Inflammatory macrophage treated with lipopolysaccharide for 1 hour (primary cell): ENCODE results near the gene ABCA2.
A peak's percentile ranks its signal among the peaks of the same experiment; 100 is the strongest.

Source experiments
- DNase-seq, 2 donors: peaks; one replicate each; pipeline ENCODE4 v3.0.0-alpha.2; 2020 to 2022

Gene ABCA2

DNA sequence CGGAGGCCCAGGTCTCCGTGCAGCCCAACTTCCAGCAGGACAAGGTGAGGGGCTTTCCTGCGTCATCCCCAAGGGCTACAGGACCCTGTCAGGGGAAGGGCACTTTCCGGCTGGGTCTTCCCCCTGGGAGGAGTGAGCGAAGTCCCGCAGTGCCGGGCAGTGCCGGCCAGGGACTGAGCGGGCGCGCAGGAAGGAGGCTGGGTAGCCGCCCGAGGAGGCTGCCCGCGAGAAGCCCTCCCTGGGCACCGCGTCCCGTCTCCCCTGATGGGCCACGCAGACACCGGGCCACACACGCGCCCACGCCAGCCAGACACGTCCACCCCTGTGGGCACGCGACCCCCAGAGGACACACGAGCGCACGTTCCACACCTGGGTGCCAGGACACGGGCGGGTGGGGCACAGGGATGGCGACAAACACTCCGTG is 50.4 kb downstream of the ABCA2 start:
- no peak for DNase-seq

DNA sequence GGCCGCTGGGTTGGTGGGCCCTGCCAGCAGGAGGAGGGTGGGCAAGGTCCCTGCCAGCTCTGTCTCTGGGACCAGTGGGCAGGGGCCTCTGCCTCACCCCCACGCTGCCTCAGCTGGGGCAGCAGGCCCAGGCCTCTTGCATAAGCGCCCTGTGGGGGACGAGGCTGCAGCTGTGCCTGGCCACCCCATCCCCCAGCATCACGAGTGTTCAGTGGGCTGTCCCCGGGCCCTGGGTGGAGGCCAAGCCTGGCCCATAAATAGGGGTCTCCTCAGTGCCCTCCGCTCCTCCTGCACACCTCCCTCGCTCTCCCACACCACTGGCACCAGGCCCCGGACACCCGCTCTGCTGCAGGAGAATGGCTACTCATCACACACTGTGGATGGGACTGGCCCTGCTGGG is 50.8 kb downstream of the ABCA2 start, which contains the start of gene PTGDS:
TSS of gene PTGDS (plus strand) at position 282 of the 400 bp plus-strand sequence. CDS start at position 357, 75 bp downstream.
- no peak for DNase-seq

DNA sequence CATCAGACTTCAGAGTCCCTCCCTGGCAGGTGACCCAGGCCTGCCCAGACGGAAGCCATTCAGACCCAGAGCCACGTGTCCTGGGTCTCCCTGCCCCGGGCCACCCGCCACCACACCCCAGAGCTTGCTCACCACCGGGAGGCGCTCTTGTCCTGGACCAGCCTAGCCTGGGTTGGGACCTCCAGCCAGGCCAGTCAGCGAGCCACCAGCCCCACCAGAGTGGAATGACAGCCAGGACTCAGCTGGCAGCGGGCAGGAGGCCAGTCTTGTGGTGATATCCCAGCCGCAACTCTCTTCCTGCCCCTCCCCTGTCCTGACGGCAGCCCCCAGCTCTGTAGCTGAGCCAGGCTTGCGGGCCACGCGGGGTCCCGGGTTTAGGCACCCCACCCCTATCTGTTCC is 52.4 kb downstream of the ABCA2 start:
- DNase-seq, result peak in 1 of 2 donors; percentile 20

DNA sequence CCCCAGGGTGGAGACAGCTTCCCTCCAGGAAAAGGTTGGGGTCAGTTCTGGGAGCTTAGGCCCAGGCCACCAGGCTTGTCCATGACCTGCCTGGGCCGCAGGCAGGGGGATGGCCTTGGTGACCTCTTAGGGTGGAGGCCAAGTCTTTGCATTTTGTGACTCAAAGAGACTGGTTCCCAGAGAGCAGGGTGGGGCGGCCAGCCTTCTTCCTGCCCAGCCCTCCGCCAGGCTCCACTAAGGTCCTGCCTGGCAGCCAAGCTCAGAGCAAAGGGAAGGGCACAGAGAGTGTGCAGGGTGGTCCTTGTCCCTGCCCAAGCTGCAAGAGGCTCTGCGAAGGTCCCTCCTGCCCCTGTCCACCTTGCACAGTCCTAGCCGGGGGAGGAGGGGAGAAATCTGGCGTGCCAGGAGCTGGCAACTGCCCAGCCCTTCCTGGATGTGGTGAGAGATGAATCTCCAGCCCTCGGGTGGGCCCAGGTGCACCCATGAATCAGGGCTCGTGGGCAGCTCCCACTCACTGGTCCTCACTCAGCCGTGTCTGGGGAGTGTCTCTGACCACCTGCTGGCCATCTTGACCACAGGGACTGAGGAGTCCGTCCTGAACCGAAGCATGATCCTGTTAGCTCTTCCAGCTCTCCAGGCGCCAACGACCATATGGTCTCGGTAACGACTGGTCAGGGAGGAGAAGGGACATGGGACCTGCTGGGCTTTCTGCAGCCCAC is 53.1 kb downstream of the ABCA2 start:
- DNase-seq, result peak in 1 of 2 donors; percentile 26

DNA sequence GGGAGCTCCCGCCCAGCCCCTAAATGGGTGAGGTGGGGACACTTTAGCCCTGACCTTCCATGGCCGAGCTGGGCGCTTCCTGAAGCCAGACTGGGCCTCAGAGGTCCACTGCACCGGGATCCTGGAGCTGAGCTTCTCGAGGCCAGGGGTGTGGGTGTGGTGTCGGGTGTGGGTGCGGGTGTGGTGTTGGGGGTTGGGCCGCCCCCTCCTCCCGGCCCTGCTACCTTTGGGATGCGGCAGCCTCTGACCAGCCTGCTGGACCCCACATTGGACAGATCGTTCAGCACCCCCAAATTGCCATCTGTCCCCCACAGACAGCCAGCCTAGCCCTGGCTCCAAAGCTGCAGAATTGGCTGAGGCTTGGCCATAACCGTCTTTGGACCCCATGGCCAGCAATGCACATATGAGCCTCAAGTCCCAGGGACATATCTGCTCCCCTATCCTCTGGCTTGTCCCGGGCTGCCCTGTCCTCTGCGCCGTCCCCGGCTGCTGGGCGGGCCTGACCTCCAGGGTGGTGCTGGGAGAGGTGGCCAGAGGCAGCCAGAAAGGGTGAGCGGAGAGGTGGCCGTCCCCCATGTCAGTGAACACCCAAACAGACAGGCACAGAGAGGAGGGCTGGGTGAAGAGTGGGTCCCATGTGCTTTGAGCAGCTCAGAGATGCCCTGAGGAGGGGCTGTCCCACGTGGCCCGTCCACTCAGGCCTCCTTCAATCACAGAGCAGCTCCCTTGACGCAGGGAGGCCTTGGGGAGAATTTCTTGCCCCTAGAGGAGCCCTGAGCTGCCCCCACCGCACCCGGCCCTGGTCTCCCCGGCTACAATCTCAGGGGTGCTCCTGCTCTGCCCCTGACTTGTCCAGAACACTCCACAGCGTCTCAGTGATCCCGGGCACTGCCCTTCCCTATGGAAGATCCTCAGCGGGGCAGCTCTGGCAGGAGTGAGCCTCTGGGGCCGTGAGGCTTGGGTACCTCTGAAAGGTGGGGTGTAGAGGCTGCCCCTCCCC is 54.1 kb downstream of the ABCA2 start:
- no peak for DNase-seq

DNA sequence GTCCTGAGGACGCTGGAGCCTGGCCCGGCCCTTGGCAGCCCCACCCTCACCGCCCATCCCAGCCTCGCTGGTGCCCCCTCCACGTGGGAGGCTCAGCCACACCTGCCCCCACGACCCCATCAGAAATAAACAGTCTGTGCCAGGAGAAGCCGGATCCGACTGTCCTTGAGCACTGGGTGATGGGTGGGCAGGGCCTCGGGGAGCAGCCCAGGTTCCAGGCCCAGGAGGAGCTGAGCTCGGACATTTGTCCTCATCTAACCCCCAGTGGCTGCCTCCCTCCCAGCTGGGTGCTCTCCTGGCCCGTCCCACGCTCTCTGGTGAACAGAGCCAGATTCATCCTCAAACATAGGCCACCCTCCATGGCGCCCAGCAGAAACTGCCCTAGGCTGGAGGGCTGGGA is 55.3 kb downstream of the ABCA2 start:
- no peak for DNase-seq

DNA sequence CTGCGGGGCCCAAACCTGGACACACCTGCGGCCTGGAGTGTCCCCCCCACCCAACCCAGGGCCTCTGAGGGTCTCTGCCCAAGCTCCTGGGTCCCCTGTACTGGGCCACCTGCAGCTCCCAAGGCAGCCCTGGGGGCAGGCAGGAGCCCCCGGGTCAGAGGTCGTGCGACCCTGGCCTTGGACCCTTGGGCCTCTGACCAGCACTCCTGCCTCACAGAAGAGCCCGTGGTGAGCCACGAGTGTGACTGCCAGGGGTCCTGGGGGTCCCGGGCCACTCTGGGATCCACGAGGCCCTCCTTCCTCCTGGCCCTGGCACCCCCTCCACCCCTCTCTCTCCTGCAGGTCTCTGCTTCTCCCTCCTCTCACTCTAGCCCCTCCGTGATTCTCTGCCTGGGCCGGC is 55.7 kb downstream of the ABCA2 start:
- DNase-seq, result no peak

DNA sequence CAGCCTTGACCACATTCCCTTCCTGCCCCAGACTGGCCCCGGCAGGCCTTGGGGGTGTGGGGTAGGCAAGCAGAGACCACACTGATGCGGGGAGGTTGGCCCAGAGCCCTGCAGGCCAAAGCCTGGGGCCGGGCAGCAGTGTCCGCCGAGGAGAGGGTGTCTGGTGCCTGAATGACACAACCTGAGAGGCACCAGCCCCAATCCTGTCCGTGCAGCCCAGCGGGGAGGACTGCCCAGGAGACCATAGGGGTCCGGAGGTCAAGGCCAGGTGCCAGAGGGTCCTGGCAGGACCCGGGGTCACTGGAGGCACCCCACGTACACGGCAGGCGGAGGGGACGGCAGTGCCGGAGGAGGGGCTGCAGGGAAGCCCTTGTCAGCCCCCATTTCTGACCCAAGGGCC is 56.3 kb downstream of the ABCA2 start:
- no peak for DNase-seq

DNA sequence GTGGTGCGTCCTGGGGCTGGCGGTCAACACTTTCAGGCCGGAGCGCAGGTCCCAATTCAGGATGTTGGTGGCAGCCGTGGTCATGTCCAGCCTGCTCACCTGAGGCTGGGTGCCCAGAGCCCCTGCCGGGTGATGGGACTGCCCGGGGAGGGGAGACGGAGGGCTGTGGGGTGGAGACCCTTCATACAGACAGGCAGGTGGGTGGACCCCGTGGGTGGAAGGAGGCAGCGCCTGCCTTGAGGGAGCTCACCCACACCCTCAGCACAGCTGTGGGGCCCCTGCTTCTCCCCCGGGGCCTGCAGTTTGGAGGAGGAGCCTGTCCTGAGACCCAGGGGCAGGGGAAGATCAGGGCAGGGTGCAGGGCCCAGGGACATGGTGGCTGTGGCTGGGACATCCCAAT is 57.7 kb downstream of the ABCA2 start:
- no peak for DNase-seq

DNA sequence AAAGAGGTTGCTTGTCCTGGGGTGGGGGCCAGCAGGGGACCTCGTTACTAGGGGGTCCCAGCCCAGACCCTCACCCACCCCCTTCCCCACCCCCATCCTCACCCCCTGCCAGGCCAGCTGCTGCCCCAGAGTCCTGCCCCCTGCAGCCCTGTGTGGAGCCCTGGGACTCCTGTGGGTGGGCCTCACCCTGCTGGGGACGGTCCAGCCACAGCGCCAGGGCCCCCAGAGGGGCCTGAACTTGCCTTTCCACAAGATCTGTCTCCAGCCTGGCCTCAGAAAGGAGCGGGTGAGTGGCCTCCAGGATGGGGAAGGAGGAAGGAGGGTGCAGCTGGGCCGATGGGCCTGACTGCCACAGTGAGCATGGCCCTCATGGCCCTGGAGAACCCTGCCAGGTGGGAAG is 58.3 kb downstream of the ABCA2 start:
- DNase-seq, result no peak

DNA sequence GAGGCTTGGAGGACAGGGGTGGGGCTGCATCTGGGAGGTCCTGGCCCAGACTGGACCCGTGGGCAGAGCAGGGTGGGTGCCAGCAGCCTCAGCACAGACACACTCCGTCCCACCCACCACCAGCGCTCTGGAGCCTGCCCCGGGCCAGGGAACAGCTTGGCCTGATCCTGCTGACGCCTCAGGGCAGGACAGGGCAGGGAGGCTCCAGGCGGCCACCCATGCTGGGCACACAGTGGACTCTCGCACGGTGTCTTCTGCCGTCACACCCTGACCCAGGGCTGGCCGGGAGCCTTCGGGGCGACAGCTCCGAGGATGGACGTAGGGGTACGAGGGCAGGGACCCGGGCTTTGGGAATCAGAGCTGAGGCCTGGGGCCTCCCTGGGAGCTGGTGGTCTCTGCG is 58.9 kb downstream of the ABCA2 start:
- no peak for DNase-seq

DNA sequence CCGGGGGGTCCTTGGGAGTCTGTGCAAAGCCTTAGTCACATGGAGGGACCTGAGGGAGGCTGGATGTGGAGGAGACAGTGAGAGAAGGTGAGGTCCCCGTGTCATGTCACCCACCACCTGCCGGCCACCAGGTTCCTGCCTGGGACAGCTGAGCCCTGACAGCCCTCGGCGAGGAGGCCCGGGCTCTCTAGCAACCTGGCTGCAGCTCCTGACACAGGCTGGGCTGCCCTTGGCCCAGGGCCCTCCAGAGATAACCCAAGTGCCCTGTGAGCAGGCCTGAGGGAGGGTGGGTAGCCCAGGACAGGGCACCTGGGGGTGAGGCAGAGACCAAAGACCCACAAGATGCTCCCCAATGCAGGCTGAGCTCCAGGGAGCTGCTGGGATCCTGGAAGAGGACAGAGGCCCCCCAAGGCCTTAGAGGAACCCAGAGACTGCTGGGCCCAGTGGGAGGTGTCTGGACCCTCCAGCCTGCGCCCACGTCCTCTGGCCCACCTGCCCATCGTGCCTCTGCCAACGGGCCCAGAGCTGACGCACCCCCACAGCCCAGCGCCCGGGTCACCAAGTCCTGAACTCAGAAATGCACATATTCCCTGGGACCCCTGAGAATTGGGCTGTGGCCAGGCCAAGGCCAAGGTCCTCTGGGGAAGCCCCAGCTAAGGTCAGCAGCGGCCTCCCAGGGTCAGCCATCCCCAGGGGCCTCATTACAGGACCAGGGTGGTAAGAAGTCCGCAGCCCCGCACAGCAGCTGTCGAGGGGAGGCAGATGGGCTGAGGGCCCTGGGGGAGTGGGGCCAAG is 59.5 kb downstream of the ABCA2 start:
- DNase-seq, result no peak

DNA sequence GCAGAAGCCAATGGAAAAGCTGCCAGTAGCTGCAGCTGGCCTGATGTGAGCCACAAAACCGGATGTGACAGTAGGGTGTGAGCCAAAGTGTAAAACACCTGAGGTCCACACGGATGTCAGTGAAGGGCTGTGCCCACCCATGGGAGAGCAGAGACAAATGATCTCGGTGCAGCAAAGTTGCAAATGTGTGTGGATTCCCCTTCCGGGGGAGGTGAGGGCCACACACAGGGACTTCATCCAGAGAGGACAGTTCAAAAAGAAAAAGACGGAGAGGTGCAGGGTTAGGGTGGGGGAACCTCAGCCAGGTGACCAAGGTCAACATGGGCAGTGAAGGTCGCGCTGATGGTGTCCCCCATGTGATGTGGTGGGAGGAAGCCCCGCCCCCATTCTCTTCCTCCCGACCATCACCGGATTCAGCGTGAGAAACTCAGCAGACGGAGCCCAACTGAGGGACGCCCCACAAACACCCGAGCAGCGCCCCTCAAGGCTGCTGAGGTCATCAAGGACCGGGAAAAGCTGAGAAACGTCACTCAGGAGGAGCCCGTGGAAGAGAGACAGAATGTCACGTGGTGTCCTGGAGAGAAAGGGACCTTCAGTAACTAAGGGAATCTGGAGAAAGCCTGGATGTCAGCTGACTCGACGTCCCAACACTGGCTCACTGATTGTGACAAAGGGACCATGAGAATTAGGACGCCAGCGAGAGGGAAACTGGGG is 62.1 kb downstream of the ABCA2 start:
- peak; percentile 49 to 71 for DNase-seq

DNA sequence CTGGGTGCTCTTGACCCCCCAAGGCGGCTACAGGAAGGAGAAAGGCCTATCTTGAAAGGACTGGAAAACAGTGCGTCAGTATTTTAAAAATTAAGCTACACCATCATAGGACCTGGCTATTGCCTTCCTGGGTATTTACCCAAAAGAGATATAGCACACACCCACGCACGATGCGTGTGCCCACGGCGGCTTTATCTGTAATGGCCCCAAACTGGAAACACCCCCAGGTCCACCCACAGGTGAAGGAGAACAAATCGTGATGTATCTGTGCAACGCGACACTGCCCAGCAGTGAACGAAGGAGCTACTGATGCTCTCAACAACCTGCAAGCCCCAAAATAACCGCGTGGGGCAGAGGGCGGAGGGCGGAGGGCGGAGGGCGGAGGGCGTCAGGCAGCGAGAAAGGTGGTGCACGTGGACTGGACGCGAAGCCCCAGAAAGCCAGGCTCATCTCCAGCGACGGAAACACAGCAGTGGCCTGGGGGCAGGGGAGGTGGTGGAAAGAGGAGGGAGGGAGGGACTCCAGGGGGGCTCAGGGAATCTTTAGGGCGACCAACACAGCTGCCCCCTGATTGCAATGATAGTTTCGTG is 63.1 kb downstream of the ABCA2 start:
- DNase-seq, result no peak

DNA sequence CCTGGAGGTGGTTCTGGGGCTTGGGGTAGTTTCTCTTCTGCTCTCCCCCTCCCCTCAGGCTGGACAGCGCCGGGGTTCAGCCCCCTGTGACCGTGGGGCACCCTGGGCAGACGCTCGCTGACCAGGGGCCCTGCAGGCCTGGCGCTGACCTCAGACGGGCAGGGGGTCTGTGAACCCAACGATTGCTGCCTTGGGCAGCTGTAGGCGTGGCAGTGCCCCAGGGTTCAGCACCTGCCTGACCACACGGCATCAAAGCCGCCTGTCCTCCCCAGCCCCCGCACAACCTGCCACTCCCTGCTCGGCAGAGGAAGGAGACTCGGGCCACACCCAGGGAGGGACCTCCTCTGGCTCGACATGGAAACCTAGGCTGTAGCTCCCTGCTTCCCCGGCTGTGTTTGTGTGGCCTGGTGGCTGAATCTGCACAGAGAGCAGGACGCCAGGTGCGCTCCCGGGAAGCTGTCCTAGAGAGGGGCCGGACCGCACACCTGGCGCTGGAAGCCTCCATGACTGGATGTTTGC is 63.8 kb downstream of the ABCA2 start:
- DNase-seq, result no peak

DNA sequence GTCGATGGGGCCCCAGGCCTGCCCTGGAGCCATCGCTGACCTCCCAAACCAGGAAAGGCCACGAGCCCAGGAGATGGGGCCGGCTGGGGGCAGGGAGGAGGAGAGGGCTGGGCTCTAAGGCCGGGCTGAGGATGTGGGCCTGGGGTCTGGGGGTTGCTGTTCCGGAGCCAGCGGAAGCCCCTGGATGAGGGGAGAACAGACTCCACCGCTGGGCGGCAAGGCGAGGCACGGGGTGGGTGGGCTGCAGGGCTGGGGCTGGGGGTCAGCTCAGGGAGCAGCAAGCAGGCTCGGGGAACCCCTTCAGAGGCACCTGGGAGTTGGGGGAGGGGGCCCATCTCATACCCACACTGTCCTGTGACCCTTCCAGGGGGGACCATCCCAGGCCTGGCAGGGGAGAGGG is 64.3 kb downstream of the ABCA2 start:
- DNase-seq, result no peak

DNA sequence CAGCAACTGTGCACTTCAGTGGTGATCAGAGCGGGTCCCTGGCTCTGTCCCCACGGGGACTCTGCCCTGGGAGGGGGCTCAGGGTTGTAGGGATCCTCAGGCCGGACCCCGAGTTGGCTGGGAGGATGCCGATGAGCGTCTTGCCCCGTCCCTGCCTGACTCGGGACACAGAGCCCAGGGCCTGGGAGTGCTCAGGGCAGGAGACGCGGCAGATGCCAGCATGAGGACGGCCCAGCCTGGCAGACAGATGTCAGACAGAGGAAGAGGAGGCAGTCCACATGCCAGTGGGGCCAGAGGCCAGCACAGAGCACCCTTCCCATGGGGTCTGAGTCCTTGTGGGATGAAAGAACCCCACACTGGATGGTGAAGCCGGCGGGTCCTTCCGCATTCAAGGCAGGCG is 64.7 kb downstream of the ABCA2 start:
- no peak for DNase-seq

DNA sequence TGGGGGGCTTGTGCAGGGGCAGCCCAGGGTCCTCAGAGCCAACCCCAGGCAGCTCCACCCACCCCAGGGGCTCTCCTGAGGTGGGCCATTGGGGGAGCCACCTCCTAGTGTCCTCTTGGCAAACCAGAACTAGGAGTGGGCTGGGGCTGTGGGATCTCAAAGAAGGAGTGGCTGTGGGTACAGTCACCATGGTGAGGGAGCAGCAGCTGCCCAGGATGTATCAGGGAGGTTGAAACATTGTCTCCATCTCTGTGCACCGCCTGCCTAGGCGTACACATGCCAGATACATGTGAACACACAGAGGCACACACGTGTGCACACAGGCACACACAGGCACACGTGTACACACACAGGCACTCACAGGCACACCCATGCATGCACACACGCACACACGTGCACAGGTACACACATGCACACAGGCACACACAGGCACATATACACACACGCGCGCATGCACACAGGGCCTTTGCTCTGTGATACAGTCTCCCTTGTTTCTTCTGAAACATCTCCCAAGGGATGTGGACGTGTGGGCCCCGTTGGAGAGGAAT is 65.3 kb downstream of the ABCA2 start:
- DNase-seq, result no peak

DNA sequence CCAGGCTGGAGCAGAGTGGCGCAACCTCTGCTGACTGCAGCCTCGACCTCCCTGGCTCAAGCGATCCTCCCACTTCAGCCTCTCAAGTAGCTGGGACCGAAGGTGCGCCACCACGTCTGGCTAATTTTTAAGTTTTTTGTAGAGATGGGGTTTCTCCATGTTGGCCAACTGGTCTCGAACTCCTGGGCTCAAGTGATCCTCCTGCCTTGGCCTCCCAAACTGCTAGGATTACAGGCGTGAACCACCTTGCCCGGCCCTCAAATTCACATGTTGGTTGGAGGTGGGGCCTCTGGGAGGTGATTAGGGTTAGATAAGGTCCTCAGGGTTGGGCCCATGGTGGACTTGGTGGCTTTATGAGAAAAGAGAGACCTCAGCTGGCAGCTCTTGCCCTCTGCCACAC is 65.9 kb downstream of the ABCA2 start:
- DNase-seq, result no peak

DNA sequence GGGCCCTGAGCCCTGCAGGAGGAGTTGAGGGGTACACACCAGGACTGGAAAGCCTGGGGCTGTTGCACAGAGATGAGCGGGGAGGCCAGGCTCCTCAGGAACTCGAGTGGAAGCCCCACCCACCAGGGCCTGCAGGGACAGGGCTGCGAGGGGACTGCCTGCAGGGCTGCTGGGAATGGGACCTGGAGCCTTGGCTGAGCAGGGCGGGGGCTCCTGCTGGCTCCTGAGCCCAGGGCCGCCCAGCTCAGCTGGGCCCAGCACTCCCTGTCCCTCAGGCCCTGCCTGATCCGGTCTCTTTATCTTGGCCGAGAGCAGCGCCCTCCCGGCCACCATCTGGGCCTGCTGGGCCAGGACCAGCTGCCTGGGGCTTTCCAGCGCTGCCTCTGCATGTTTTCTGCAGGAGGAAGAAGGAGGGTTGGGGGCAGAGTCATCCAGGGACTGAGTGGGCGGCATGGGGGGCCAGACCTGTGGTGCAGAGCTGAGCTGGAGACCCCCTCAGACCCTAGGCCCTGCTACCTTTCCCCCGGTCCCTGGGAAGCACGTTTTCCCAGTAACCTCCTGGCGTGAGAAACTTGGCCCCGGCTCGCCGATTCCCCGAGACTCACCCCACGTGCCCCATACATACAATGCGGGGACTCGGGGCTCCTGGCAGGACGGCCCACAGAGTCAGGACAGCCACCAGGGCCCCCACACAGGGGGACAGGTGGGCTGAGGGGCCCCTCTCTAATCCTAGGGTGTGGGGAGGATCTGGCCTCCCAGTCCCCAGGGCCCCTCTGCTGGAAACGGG is 66.6 kb downstream of the ABCA2 start:
- DNase-seq, result no peak

DNA sequence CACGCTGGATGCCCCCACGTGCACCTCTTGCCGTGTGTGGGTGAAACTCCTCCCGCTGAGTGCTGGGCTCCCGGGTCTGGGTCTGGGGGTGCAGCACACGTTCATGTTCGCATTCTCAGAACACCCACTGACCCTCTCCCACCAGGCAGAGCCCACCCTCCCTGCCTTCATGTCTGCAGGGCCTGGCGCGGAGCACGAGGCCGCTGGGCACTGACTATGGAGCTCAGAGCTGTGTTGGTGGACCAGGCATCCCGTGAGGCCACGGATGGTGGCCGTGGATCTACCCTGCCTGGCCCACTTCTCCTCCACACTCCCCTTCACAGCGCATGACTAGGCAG is 67.1 kb downstream of the ABCA2 start:
- DNase-seq, result no peak
